Skeletal muscle tissue (tissue), 4 donors: Measurements from ENCODE around the gene ACE. TPM values are rescaled to one million over a fixed set of nuclear protein-coding genes. Genes with fewer than 3 reads are reported as not detected.

ENCODE experiments used
- H3K27ac ChIP-seq: one replicate; pipeline ENCODE4 v1.7.0; 2013; ENCODE audit warnings: mild to moderate bottlenecking, low read depth, low read length, inconsistent platforms
- H3K27me3 ChIP-seq, 3 donors: one replicate each; pipeline ENCODE4 v1.7.0; 2013; ENCODE audit warnings: low read length in 3 of 3; ENCODE audit not compliant: control insufficient read depth in 3 of 3, insufficient read depth in 3 of 3
- H3K36me3 ChIP-seq, 3 donors: one replicate each; pipeline ENCODE4 v1.7.0; 2013; ENCODE audit warnings: low read length in 3 of 3; ENCODE audit not compliant: control insufficient read depth in 3 of 3, insufficient read depth in 3 of 3
- H3K4me1 ChIP-seq, 3 donors: one replicate each; pipeline ENCODE4 v1.7.0; 2013; ENCODE audit warnings: low read length in 3 of 3, mild to moderate bottlenecking in 3 of 3; ENCODE audit not compliant: control insufficient read depth in 3 of 3, insufficient read depth in 3 of 3
- H3K4me3 ChIP-seq, 3 donors: one replicate each; pipeline ENCODE4 v1.7.0; 2013; ENCODE audit warnings: low read length in 3 of 3
- H3K9ac ChIP-seq, 3 donors: one replicate each; pipeline ENCODE4 v1.7.0; 2013; ENCODE audit warnings: low read length in 3 of 3, mild to moderate bottlenecking in 3 of 3, moderate library complexity in 2 of 3, low read depth in 1 of 3
- H3K9me3 ChIP-seq, 3 donors: one replicate each; pipeline ENCODE4 v1.7.0; 2013; ENCODE audit warnings: low read length in 3 of 3; ENCODE audit not compliant: control insufficient read depth in 3 of 3
- total RNA-seq: library from RNA; depleted of rRNA; stranded (reverse); fragments of >200 nt; gene quantifications from one replicate; pipeline ENCODE4 v1.2.3, GENCODE V29; 2014
- donor health status: Osteomylitis.

ACE gene
- total RNA-seq, 1 donor from 2014 or later, result 7.8 TPM

DNA sequence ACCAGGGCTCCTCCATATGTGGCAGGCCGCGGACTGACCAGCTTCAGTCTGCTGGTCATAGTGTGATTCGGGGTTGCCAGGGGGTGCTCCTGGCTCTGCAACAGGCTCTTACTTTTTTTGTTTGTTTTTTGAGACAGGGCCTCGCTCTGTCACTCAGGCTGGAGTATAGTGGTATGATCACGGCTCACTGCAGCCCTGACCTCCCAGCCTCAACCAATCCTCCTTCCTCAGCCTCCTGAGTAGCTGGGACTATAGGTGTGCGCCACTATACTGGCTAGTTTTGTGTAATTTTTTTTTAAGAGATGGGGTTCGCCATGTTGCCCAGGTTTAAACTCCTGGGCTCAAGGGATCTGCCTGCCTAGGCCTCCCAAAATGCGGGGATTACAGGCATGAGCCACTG, 34.5 kb downstream of the ACE start:
- H3K4me1 ChIP-seq, result no peaks in the 10 kb centered on the region
- H3K9ac ChIP-seq, result no peak overlapping the region
- H3K27ac ChIP-seq, result no peak overlapping the region
- H3K4me3 ChIP-seq, result no peak overlapping the region
- no peaks in the 10 kb centered on the region for H3K9me3 ChIP-seq
- peaks cover 8 to 18% (median 11%) of the 10 kb centered on the region in 3 donors for H3K27me3 ChIP-seq
- no peaks in the 10 kb centered on the region for H3K36me3 ChIP-seq

- H3K27me3 ChIP-seq, result peaks cover 5 to 9% (median 7%) of the 10 kb centered on the region in 3 donors
- H3K36me3 ChIP-seq, result no peaks in the 10 kb centered on the region
- no peak overlapping the region for H3K27ac ChIP-seq
- no peaks in the 10 kb centered on the region for H3K4me1 ChIP-seq
- H3K9ac ChIP-seq, result no peak overlapping the region
- no peaks in the 10 kb centered on the region for H3K9me3 ChIP-seq
- H3K4me3 ChIP-seq, result no peak overlapping the region
Measured at GRCh38 chr17:63512388-63512787, 35.5 kb downstream of the ACE start.

GRCh38 chr17:63512896-63513644, 36.2 kb downstream of the ACE start:
- H3K9ac ChIP-seq, result no peak overlapping the region
- no peak overlapping the region for H3K27ac ChIP-seq
- peaks cover 0 to 9% (median 8%) of the 10 kb centered on the region in 3 donors for H3K27me3 ChIP-seq
- no peaks in the 10 kb centered on the region for H3K36me3 ChIP-seq
- H3K4me1 ChIP-seq, result no peaks in the 10 kb centered on the region
- H3K9me3 ChIP-seq, result no peaks in the 10 kb centered on the region
- no peak overlapping the region for H3K4me3 ChIP-seq

DNA sequence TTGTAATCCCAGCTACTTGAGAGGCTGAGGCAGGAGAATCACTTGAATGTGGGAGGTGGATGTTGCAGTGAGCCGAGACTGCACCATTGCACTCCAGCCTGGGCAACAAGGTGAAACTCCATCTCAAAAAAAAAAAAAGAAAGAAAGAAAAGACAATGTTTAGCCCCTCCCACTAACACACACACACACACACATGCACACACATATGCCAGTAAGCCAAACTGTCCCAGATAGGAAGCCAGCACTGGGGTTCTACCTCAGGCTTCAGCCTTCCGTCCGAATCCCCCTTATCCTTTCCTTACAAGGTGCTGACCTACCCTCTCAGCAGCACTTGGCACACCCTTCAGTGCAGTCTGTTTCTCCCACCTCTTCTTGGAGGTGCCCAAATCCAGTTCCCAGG, 37.6 kb downstream of the ACE start:
- no peaks in the 10 kb centered on the region for H3K36me3 ChIP-seq
- no peak overlapping the region for H3K4me3 ChIP-seq
- H3K4me1 ChIP-seq, result no peaks in the 10 kb centered on the region

GRCh38 chr17:63514974-63515373, 38.1 kb downstream of the ACE start:
- H3K36me3 ChIP-seq, result no peaks in the 10 kb centered on the region
- H3K4me1 ChIP-seq, result no peaks in the 10 kb centered on the region
- H3K27ac ChIP-seq, result no peak overlapping the region
- no peaks in the 10 kb centered on the region for H3K9me3 ChIP-seq
- H3K4me3 ChIP-seq, result no peak overlapping the region
- H3K9ac ChIP-seq, result no peak overlapping the region
- peaks cover 0 to 13% (median 2%) of the 10 kb centered on the region in 3 donors for H3K27me3 ChIP-seq

More for the DNA sequence above, 37.6 kb downstream of the ACE start:
- Histone ChIP-seq H3K27me3 (peaks cover 0 to 13% (median 2%) of the 10 kb centered on the region in 3 donors), H3K9me3 (no peaks in the 10 kb centered on the region), H3K9ac (no peak overlapping the region), H3K27ac (no peak overlapping the region)

- peaks cover 0 to 13% (median 2%) of the 10 kb centered on the region in 3 donors for H3K27me3 ChIP-seq
- H3K36me3 ChIP-seq, result no peaks in the 10 kb centered on the region
- no peak overlapping the region for H3K27ac ChIP-seq
- no peak overlapping the region for H3K9ac ChIP-seq
- H3K4me1 ChIP-seq, result no peaks in the 10 kb centered on the region
- no peak overlapping the region for H3K4me3 ChIP-seq
- no peaks in the 10 kb centered on the region for H3K9me3 ChIP-seq
Measured at GRCh38 chr17:63515426-63515825, 38.6 kb downstream of the ACE start.

- H3K36me3 ChIP-seq, result no peaks in the 10 kb centered on the region
- H3K4me3 ChIP-seq, result no peak overlapping the region
- peaks cover 0 to 13% (median 9%) of the 10 kb centered on the region in 3 donors for H3K27me3 ChIP-seq
- no peaks in the 10 kb centered on the region for H3K9me3 ChIP-seq
- H3K9ac ChIP-seq, result no peak overlapping the region
- no peak overlapping the region for H3K27ac ChIP-seq
- H3K4me1 ChIP-seq, result no peaks in the 10 kb centered on the region
Measured at GRCh38 chr17:63516910-63517824, 40.3 kb downstream of the ACE start.

DNA sequence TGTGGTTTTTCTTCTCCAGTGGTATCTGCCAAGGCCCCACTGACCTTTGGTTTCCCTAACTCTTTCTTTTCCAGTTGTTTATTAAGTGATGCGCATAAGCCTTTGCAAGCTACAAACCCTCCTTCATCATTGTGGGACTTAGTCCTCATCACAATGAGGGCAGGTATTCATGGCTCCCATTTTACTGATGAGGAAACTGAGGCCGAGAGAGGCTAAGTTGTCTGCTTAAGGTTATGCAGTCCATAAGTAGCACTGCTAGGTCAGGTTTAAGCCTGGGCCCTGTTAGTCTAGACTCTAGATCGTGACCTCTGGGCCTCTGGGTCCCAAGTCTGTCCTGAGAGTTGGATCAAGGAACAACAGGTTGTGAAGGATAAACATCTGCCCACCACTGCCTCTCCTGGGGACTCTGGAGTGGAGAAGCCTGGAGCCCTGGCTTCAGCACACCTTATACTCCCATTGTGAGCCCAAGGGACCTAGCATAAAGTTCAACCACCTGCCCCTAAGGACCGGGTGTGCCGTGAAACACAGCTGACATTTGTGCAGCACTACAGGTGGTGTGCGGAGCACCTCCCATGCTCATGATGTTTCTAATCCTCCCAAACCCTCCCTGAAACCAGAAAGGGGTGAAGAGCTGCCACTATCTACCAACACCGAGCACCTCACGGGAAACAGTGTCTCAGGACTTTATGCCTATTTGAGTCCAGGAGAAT, 41.1 kb downstream of the ACE start:
- Histone ChIP-seq H3K27me3 (peaks cover 0 to 13% (median 9%) of the 10 kb centered on the region in 3 donors), H3K4me3 (no peak overlapping the region), H3K27ac (no peak overlapping the region), H3K4me1 (no peaks in the 10 kb centered on the region), H3K9me3 (no peaks in the 10 kb centered on the region), H3K36me3 (no peaks in the 10 kb centered on the region), H3K9ac (no peak overlapping the region)

DNA sequence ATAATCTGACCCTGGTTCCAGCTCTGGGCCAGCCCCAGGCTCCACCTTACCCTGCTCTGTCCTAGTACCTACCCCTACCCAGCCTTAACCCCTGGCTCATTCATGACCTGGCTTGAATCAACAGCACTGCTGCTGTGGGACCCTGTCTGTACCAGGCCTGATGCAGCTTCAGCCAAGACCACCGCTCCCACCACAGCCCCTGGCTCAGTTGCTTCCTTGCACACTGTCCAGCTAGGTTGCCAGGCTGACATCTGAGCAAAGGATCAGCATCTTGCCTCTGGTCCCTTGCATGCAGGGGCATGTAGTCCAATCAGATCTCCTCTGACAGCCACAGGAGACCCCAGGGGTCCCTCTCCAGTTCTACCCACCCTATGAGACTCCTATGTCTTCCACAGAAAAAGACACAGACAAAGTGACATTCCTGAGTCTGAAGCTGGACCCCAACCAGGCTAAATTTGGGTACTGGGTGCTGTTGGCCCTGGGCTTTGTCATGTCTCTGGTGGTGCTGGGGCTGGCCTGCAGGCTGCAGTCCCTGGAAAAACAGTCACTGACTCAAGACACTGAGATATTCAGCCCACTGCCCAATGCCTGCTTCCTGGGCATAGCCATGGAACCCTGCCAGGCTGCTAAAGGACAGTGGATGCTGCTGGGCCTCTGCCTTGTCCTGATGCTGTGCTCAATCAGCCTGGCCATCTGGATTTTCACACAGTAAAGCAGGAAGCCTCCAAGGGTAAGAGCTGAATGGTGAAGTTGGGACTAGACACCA, 42.4 kb downstream of the ACE start:
- Histone ChIP-seq H3K9ac (no peak overlapping the region), H3K9me3 (no peaks in the 10 kb centered on the region), H3K4me3 (no peak overlapping the region), H3K36me3 (no peaks in the 10 kb centered on the region), H3K4me1 (no peaks in the 10 kb centered on the region), H3K27me3 (peaks cover 10 to 19% (median 18%) of the 10 kb centered on the region in 3 donors), H3K27ac (no peak overlapping the region)
